Measurements from ENCODE around the gene DNAJC11.
"Not testable (repeated sequence)": the region's sequence is repeated elsewhere in the genome, so short reads cannot be mapped to it uniquely, and the experiment has no call there.

DNAJC11 gene

GRCh38 chr1:6701437-6702153 lies at the start of gene DNAJC11:
DNAJC11 (minus strand) TSS chr1:6701816; CDS start chr1:6701800, 16 bp downstream.
- peak; percentile 98 for DNase-seq (ENCODE audit: low spot score)

- DNase-seq (ENCODE audit: low spot score): no peak
Measured at GRCh38 chr1:6750490-6750889, 48.9 kb upstream of the DNAJC11 start.

GRCh38 chr1:6747674-6748073 lies 46.1 kb upstream of the DNAJC11 start:
- DNase-seq (ENCODE audit: low spot score): no peak

- no peak for DNase-seq (ENCODE audit: low spot score)
Measured at GRCh38 chr1:6745073-6745472, 43.5 kb upstream of the DNAJC11 start.

GRCh38 chr1:6743189-6744101 lies 41.8 kb upstream of the DNAJC11 start:
- DNase-seq (ENCODE audit: low spot score): no peak

GRCh38 chr1:6742676-6743188 lies 41.1 kb upstream of the DNAJC11 start:
- not testable (repeated sequence) for DNase-seq (ENCODE audit: low spot score)

- DNase-seq (ENCODE audit: low spot score): no peak
Measured at GRCh38 chr1:6738987-6739676, 37.5 kb upstream of the DNAJC11 start.

GRCh38 chr1:6732942-6733341 lies 31.3 kb upstream of the DNAJC11 start:
- no peak for DNase-seq (ENCODE audit: low spot score)

GRCh38 chr1:6731905-6732304 lies 30.3 kb upstream of the DNAJC11 start:
- no peak for DNase-seq (ENCODE audit: low spot score)

GRCh38 chr1:6730880-6731279 lies 29.3 kb upstream of the DNAJC11 start:
- no peak for DNase-seq (ENCODE audit: low spot score)

GRCh38 chr1:6730473-6730872 lies 28.9 kb upstream of the DNAJC11 start:
- no peak for DNase-seq (ENCODE audit: low spot score)

GRCh38 chr1:6727535-6727934 lies 25.9 kb upstream of the DNAJC11 start:
- DNase-seq (ENCODE audit: low spot score): peak; percentile 70

GRCh38 chr1:6726253-6726652 lies 24.6 kb upstream of the DNAJC11 start:
- DNase-seq (ENCODE audit: low spot score): no peak

GRCh38 chr1:6724517-6725141 lies 23.0 kb upstream of the DNAJC11 start:
- DNase-seq (ENCODE audit: low spot score): no peak

- DNase-seq (ENCODE audit: low spot score): no peak
Measured at GRCh38 chr1:6723621-6724428, 22.2 kb upstream of the DNAJC11 start.

GRCh38 chr1:6711174-6711573 lies 9.6 kb upstream of the DNAJC11 start:
- no peak for DNase-seq (ENCODE audit: low spot score)

- DNase-seq (ENCODE audit: low spot score): no peak
Measured at GRCh38 chr1:6704746-6705145, 3.1 kb upstream of the DNAJC11 start.

- peak; percentile 52 for DNase-seq (ENCODE audit: low spot score)
Measured at GRCh38 chr1:6703016-6703415, 1.4 kb upstream of the DNAJC11 start.

- no peak for DNase-seq (ENCODE audit: low spot score)
Measured at GRCh38 chr1:6700853-6701436, 671 bp downstream of the DNAJC11 start.

- not testable (repeated sequence) for DNase-seq (ENCODE audit: low spot score)
Measured at GRCh38 chr1:6699915-6700314, 1.7 kb downstream of the DNAJC11 start.

GRCh38 chr1:6695868-6696267 lies 5.7 kb downstream of the DNAJC11 start:
- DNase-seq (ENCODE audit: low spot score): no peak

All from D341Med (cell line).